NCI-H226 (cell line): ENCODE measurements around the gene CHRD.
"Not testable (repeated sequence)": the region's sequence is repeated elsewhere in the genome, so short reads cannot be mapped to it uniquely, and the experiment has no call there.

Experiments
- DNase-seq: peaks from one replicate; pipeline ENCODE4 v3.0.0-alpha.2; 2015

Gene CHRD

GRCh38 chr3:184428561-184429175 is 48.8 kb downstream of the CHRD start:
- DNase-seq, result no peak

GRCh38 chr3:184429786-184430185 is 49.9 kb downstream of the CHRD start:
- no peak for DNase-seq

GRCh38 chr3:184430940-184431339 is 51.1 kb downstream of the CHRD start:
- DNase-seq, result no peak

GRCh38 chr3:184433178-184433577 is 53.3 kb downstream of the CHRD start:
- DNase-seq, result not testable (repeated sequence)

GRCh38 chr3:184439096-184439495 is 59.2 kb downstream of the CHRD start:
- no peak for DNase-seq
